NT2/D1 (cell line): ENCODE measurements around the gene GALNT5.

ENCODE experiments used
- DNase-seq: peaks from one replicate; pipeline ENCODE4 v3.0.0-alpha.2; 2011; ENCODE audit warnings: low read depth, low spot score
- H3K27me3 ChIP-seq: 2 replicates; pipeline ENCODE4 v1.6.0; 2011; ENCODE audit warnings: mild to moderate bottlenecking; ENCODE audit not compliant: insufficient read length, insufficient read depth
- H3K36me3 ChIP-seq: 2 replicates; pipeline ENCODE4 v1.6.1; 2011; ENCODE audit warnings: mild to moderate bottlenecking, low read length, mixed read lengths; ENCODE audit not compliant: insufficient read depth, insufficient read length
- H3K4me1 ChIP-seq: 2 replicates; pipeline ENCODE4 v1.5.1; 2011; ENCODE audit not compliant: insufficient read depth, insufficient read length
- H3K4me3 ChIP-seq: 2 replicates; pipeline ENCODE4 v1.5.1; 2011; ENCODE audit warnings: low read depth; ENCODE audit not compliant: insufficient read length
- H3K9ac ChIP-seq: 2 replicates; pipeline ENCODE4 v1.6.0; 2011; ENCODE audit warnings: low read depth; ENCODE audit not compliant: insufficient read length
- H3K9me3 ChIP-seq: 2 replicates; pipeline ENCODE4 v1.5.1; 2011; ENCODE audit warnings: mild to moderate bottlenecking, low read length; ENCODE audit not compliant: insufficient read depth
- SUZ12 ChIP-seq: IDR thresholded peaks from 2 replicates; pipeline ENCODE4 v1.6.1; 2011; ENCODE audit not compliant: insufficient read length, insufficient read depth; ENCODE audit errors: extremely low read depth
- YY1 ChIP-seq: IDR thresholded peaks from 2 replicates; pipeline ENCODE4 v1.6.1; 2011; ENCODE audit not compliant: insufficient read length, insufficient read depth
- ZNF274 ChIP-seq: IDR thresholded peaks from 2 replicates; pipeline ENCODE4 v1.6.1; 2011; ENCODE audit warnings: mild to moderate bottlenecking, low read depth, low read length

The GALNT5 gene

DNA sequence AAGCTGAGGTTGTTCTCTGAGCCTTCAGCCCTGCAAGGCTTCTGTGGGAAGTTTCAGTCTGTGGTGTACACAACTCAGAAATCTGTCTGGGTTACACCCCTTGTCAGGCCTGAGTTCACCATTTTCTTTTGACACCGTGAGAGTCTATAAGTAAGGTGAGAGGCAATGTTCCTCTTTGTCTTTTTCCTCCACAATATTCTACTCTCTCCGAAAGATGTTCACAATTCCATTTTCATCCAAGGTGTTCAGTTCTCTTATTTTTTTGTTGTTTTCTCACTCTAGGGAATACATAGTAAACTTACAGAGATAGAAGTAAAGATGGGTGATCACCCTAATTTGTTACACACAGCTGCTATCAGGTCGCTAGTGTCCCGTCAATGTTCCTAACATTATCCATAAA is 64.9 kb downstream of the GALNT5 start:
- Histone ChIP-seq H3K9me3 (peaks cover 4% of the 10 kb centered on the region; the same call in 1 of the 2 replicates), H3K36me3 (no peaks in the 10 kb centered on the region), H3K4me3 (no peak overlapping the region), H3K4me1 (no peaks in the 10 kb centered on the region), H3K9ac (no peak overlapping the region), H3K27me3 (no peaks in the 10 kb centered on the region)
- DNase-seq: no peak
- TF ChIP-seq YY1 (no peak), ZNF274 (no peak)

DNA sequence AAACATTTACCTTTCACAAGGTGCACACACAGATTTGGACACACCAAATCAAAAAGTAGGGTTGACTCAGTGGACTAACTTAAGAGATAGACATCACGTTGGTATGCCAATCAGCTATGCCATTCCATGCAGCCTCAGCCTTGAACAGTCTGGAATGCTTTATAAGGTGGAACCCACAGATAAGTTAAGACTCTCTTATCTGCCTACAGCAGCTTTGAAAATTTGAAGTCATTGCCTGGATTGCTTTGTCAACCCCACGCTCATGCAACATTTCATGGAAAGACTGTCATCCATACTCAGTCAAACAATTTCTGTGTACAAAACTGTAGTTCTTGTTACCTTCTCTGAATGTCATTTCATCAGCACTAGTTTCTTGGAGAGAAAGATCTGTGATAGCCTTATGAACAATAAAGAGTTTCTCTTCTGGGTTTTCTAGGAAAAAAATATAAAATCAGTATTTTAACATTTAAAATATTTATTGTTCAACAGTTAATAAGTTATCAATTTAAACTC is 66.9 kb downstream of the GALNT5 start:
- H3K27me3 ChIP-seq: no peaks in the 10 kb centered on the region
- H3K4me3 ChIP-seq: no peak overlapping the region
- TF ChIP-seq YY1 (no peak), SUZ12 (no peak), ZNF274 (no peak)
- H3K9me3 ChIP-seq: peaks cover 4% of the 10 kb centered on the region; the same call in 1 of the 2 replicates
- DNase-seq: no peak
- H3K9ac ChIP-seq: no peak overlapping the region
- H3K4me1 ChIP-seq: no peaks in the 10 kb centered on the region
- H3K36me3 ChIP-seq: no peaks in the 10 kb centered on the region

DNA sequence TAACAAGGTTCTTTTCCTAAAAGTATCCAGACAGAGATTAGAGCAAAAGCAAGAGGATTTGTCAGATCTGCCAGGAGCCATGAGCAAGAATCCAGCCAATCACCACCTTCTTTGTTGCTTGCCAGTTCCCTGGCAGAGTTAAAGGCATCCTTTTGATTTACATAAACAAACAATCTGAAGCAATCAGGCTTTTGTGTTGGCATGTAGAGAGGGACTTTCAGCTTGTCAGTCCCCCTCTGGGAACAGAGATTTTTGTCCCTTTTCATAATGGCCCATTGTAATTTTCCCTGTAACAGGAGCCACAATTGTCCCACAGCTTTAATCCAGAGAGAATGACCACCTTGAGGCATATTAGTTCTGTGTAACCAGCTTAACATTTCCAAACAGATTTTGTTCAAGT is 68.3 kb downstream of the GALNT5 start, which contains the start of gene ERMN:
Gene ERMN (minus strand): TSS at position 39 of the 400 bp plus-strand sequence. CDS start 182 bp downstream, outside the sequence.
- Histone ChIP-seq H3K27me3 (no peaks in the 10 kb centered on the region), H3K9ac (no peak within 1 kb of the TSS), H3K9me3 (peaks cover 4% of the 10 kb centered on the region; the same call in 1 of the 2 replicates), H3K4me1 (no peaks in the 10 kb centered on the region), H3K4me3 (no peak within 1 kb of the TSS), H3K36me3 (no peaks in the 10 kb centered on the region)
- TF ChIP-seq ZNF274 (no peak), SUZ12 (no peak), YY1 (no peak)
- DNase-seq: peak; percentile 40

DNA sequence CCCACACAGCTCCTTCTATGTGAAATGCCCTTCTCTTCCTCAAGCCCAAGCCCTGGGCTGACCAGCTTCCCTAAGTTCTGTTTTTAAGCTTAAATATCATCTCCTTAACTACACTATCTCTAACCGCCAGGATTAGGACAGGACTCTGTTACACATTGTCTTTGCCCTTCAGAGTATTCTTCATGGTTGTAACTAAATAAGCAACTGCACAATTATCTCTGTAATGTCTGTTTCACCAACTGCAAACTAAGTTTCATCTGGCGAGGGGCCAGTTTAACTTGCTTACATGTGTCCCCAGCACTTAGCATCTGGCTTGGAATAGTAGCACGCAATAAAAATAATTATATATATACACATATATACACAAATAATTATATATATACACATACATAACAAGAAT is 69.2 kb downstream of the GALNT5 start:
- no peaks in the 10 kb centered on the region for H3K36me3 ChIP-seq
- DNase-seq: no peak
- no peaks in the 10 kb centered on the region for H3K27me3 ChIP-seq
- TF ChIP-seq ZNF274: no peak
- no peak for TF ChIP-seq YY1
- TF ChIP-seq SUZ12: no peak
- H3K9me3 ChIP-seq: peaks cover 4% of the 10 kb centered on the region; the same call in 1 of the 2 replicates
- no peak overlapping the region for H3K9ac ChIP-seq
- H3K4me1 ChIP-seq: no peaks in the 10 kb centered on the region
- no peak overlapping the region for H3K4me3 ChIP-seq

DNA sequence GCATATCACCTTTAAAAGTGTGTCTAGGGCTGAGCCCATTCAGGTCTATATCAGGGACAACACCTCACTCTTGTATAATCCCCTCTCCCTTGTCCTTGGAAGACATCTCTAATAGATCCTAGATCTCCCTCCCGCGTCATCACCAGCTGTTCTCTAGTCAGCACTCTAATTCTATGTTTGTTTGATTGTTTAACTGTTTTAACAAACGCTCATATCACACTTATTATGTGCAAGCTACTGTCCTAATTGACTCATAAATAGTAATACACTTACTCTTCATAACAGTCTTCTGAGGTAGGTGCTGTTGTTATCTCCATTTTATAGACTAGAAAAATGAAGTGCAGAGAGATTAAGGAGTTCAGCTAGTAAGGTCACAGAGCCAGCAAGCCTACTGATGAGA is 69.7 kb downstream of the GALNT5 start:
- no peak for TF ChIP-seq ZNF274
- Histone ChIP-seq H3K36me3 (no peaks in the 10 kb centered on the region), H3K9ac (no peak overlapping the region), H3K27me3 (no peaks in the 10 kb centered on the region), H3K4me3 (no peak overlapping the region), H3K4me1 (no peaks in the 10 kb centered on the region), H3K9me3 (peaks cover 4% of the 10 kb centered on the region; the same call in 1 of the 2 replicates)
- DNase-seq: no peak

DNA sequence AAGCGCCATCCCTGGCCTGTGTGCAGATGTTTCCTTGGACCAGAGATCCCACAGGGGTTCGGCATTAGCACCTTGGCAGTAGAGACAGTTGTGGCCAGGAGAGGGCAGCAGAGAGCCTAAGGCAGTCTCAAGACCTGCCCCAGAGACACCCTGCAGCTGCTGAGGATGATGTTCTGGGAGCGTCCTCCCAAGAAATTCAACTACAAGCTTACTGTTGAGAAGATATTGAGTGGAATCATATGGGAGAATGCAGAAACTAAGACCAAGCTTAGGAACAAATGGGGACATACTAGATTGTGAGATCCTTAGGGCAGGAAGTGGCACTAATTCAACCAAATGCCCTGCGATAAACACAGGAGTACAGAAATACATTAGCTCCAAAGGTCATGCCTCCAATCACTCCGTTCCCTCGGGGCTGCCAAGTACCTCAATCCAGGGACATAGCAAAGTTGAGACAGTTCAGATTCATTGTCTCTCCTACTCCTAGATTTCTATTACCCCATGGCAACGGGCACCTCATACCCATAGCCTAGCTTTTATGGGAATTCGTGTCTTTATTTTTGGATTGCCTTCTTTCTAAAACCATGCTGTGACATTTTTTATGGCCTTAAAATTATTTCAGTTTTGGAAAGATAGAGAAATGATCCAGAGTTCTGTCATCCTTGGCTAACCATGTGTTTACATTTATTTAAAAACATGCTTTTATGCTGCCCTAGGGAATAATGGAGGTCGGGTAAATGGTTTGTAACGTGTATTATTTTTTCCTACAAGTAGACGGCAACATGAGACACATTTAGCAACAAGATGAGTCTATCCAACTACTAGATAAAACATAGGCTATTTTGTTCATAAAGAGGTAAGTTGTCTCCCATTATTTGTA is 70.4 kb downstream of the GALNT5 start:
- peak; percentile 86 for DNase-seq
- TF ChIP-seq SUZ12: no peak
- no peak for TF ChIP-seq YY1
- no peak for TF ChIP-seq ZNF274
- Histone ChIP-seq H3K4me3 (no peak overlapping the region), H3K4me1 (no peaks in the 10 kb centered on the region), H3K36me3 (no peaks in the 10 kb centered on the region), H3K27me3 (no peaks in the 10 kb centered on the region), H3K9ac (no peak overlapping the region), H3K9me3 (peaks cover 4% of the 10 kb centered on the region; the same call in 1 of the 2 replicates)

DNA sequence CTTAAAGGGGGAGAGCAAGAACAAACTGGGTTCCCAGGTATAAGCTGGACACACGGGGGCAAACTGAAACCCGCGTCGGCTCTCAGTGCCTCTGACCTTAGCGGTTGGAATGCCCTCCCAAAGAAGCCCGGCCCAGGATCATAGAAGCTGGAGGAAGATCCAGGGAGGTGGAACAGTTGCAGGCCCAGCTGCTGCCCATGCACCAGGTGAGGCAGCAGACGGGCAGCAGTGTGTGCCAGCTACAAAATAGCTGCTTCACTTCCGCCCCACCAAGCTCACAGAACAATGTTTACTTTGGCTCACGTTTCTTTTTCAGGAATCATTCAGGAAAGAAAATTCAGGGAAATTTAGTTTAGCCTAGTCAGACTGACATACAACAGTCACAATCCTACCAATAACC is 72.0 kb downstream of the GALNT5 start:
- H3K4me1 ChIP-seq: no peaks in the 10 kb centered on the region
- no peaks in the 10 kb centered on the region for H3K27me3 ChIP-seq
- TF ChIP-seq ZNF274: no peak
- TF ChIP-seq SUZ12: no peak
- no peak for TF ChIP-seq YY1
- DNase-seq: no peak
- peaks cover 4% of the 10 kb centered on the region; the same call in 1 of the 2 replicates for H3K9me3 ChIP-seq
- H3K9ac ChIP-seq: no peak overlapping the region
- H3K4me3 ChIP-seq: no peak overlapping the region
- H3K36me3 ChIP-seq: no peaks in the 10 kb centered on the region
